Effector memory CD4-positive, alpha-beta T cell (primary cell): ENCODE results near the gene TTC12.

Source experiments
- DNase-seq, 3 donors: peaks; one replicate each; pipeline ENCODE4 v3.0.0-alpha.2; 2020
- H3K27ac ChIP-seq: 2 replicates; pipeline ENCODE4 v1.7.0; 2013; ENCODE audit warnings: mild to moderate bottlenecking, low read length, moderate library complexity; ENCODE audit not compliant: insufficient read depth, poor library complexity, severe bottlenecking
- H3K27me3 ChIP-seq: replicated peaks from 2 replicates; pipeline ENCODE4 v1.7.0; 2013; ENCODE audit warnings: mild to moderate bottlenecking, low read length; ENCODE audit not compliant: insufficient read depth, control insufficient read depth, poor library complexity, severe bottlenecking
- H3K36me3 ChIP-seq: 2 replicates; pipeline ENCODE4 v1.7.0; 2013; ENCODE audit warnings: mild to moderate bottlenecking, low read length, moderate library complexity; ENCODE audit not compliant: control insufficient read depth, insufficient read depth
- H3K4me1 ChIP-seq: 2 replicates; pipeline ENCODE4 v1.7.0; 2013; ENCODE audit warnings: low read length, mild to moderate bottlenecking; ENCODE audit not compliant: control insufficient read depth, insufficient read depth, poor library complexity, severe bottlenecking
- H3K4me3 ChIP-seq: 2 replicates; pipeline ENCODE4 v1.7.0; 2013; ENCODE audit warnings: low read length, low read depth, mild to moderate bottlenecking; ENCODE audit not compliant: insufficient read depth, poor library complexity, severe bottlenecking
- H3K9me3 ChIP-seq: 2 replicates; pipeline ENCODE4 v1.7.0; 2013; ENCODE audit warnings: mild to moderate bottlenecking, low read length, moderate library complexity; ENCODE audit not compliant: control insufficient read depth

The TTC12 gene

GRCh38 chr11:113384551-113384950 lies 70.2 kb downstream of the TTC12 start:
- Histone ChIP-seq H3K4me3 (no peak overlapping the region), H3K27me3 (peaks cover 4% of the 10 kb centered on the region), H3K4me1 (peaks cover 4% of the 10 kb centered on the region), H3K9me3 (no peaks in the 10 kb centered on the region), H3K27ac (no peak overlapping the region), H3K36me3 (no peaks in the 10 kb centered on the region)
- no peak for DNase-seq

- no peak overlapping the region for H3K4me3 ChIP-seq
- peaks cover 4% of the 10 kb centered on the region for H3K27me3 ChIP-seq
- H3K9me3 ChIP-seq: no peaks in the 10 kb centered on the region
- H3K27ac ChIP-seq: no peak overlapping the region
- H3K4me1 ChIP-seq: peaks cover 4% of the 10 kb centered on the region
- H3K36me3 ChIP-seq: no peaks in the 10 kb centered on the region
- DNase-seq: no peak
These were observed 71.4 kb downstream of the TTC12 start for GRCh38 chr11:113385749-113386148.

- Histone ChIP-seq H3K27me3 (peaks cover 4% of the 10 kb centered on the region), H3K36me3 (no peaks in the 10 kb centered on the region), H3K4me3 (no peak overlapping the region), H3K4me1 (peaks cover 4% of the 10 kb centered on the region), H3K27ac (no peak overlapping the region), H3K9me3 (no peaks in the 10 kb centered on the region)
- DNase-seq: no peak
These were observed 72.5 kb downstream of the TTC12 start for GRCh38 chr11:113386866-113387265.

- Histone ChIP-seq H3K4me3 (no peak within 1 kb of the TSS), H3K36me3 (no peaks in the 10 kb centered on the region), H3K27ac (no peak within 1 kb of the TSS), H3K4me1 (peaks cover 4% of the 10 kb centered on the region), H3K27me3 (peaks cover 4% of the 10 kb centered on the region), H3K9me3 (no peaks in the 10 kb centered on the region)
- no peak for DNase-seq
These were observed 73.3 kb downstream of the TTC12 start, which contains the start of gene ANKK1 for GRCh38 chr11:113387605-113388211. TSS of gene ANKK1 (plus strand) at chr11:113387779. CDS start at chr11:113387885, 106 bp downstream.

GRCh38 chr11:113389272-113389671 lies 74.9 kb downstream of the TTC12 start:
- H3K4me1 ChIP-seq: peaks cover 4% of the 10 kb centered on the region

GRCh38 chr11:113392236-113392921 lies 78.0 kb downstream of the TTC12 start:
- no peak overlapping the region for H3K4me3 ChIP-seq
- DNase-seq: no peak

More at GRCh38 chr11:113389272-113389671, 74.9 kb downstream of the TTC12 start:
- Histone ChIP-seq H3K27me3 (peaks cover 4% of the 10 kb centered on the region), H3K9me3 (no peaks in the 10 kb centered on the region), H3K27ac (no peak overlapping the region), H3K4me3 (no peak overlapping the region), H3K36me3 (no peaks in the 10 kb centered on the region)
- DNase-seq: no peak

GRCh38 chr11:113393501-113393985 lies 79.2 kb downstream of the TTC12 start:
- DNase-seq: no peak
- Histone ChIP-seq H3K27ac (no peak overlapping the region), H3K4me1 (no peaks in the 10 kb centered on the region), H3K4me3 (no peak overlapping the region), H3K9me3 (no peaks in the 10 kb centered on the region), H3K36me3 (no peaks in the 10 kb centered on the region), H3K27me3 (no peaks in the 10 kb centered on the region)

More at GRCh38 chr11:113392236-113392921, 78.0 kb downstream of the TTC12 start:
- Histone ChIP-seq H3K27me3 (peaks cover 4% of the 10 kb centered on the region), H3K9me3 (no peaks in the 10 kb centered on the region), H3K4me1 (peaks cover 3% of the 10 kb centered on the region), H3K36me3 (no peaks in the 10 kb centered on the region), H3K27ac (no peak overlapping the region)

- no peak overlapping the region for H3K27ac ChIP-seq
- no peaks in the 10 kb centered on the region for H3K36me3 ChIP-seq
- no peaks in the 10 kb centered on the region for H3K27me3 ChIP-seq
- H3K9me3 ChIP-seq: no peaks in the 10 kb centered on the region
- DNase-seq: no peak
- no peak overlapping the region for H3K4me3 ChIP-seq
- no peaks in the 10 kb centered on the region for H3K4me1 ChIP-seq
These were observed 80.5 kb downstream of the TTC12 start for GRCh38 chr11:113394919-113395318.

- no peak for DNase-seq
- Histone ChIP-seq H3K27me3 (no peaks in the 10 kb centered on the region), H3K4me1 (no peaks in the 10 kb centered on the region), H3K36me3 (no peaks in the 10 kb centered on the region), H3K27ac (no peak overlapping the region), H3K9me3 (no peaks in the 10 kb centered on the region), H3K4me3 (no peak overlapping the region)
These were observed 81.5 kb downstream of the TTC12 start for GRCh38 chr11:113395782-113396336.

GRCh38 chr11:113396690-113397089 lies 82.3 kb downstream of the TTC12 start:
- no peak for DNase-seq

More at GRCh38 chr11:113396690-113397089, 82.3 kb downstream of the TTC12 start:
- Histone ChIP-seq H3K9me3 (no peaks in the 10 kb centered on the region), H3K36me3 (no peaks in the 10 kb centered on the region), H3K4me1 (no peaks in the 10 kb centered on the region), H3K27me3 (no peaks in the 10 kb centered on the region), H3K4me3 (no peak overlapping the region), H3K27ac (no peak overlapping the region)
